Panc1 (cell line): ENCODE data around the gene FGF4. TPM values are rescaled to one million over a fixed set of nuclear protein-coding genes. Genes with fewer than 3 reads are reported as not detected.
A peak's percentile ranks its signal among the peaks of the same experiment; 100 is the strongest.

Experiments
- ATAC-seq: fragments of 200-7000 bp; cut with Tn5 transposase; 2 replicates; pipeline ENCODE4 v1.9.1; 2020; ENCODE audit warnings: mild to moderate bottlenecking, moderate library complexity
- BruUV-seq: library from RNA; stranded (reverse); fragments of 400-500 nt; replicated peaks from 2 replicates; lab custom pipeline; 2021; lab: Mats Ljungman, UMichigan
- CTCF ChIA-PET: fragments of 300-600 bp; sonication (Branson Sonifier 250); formaldehyde crosslinking; loops from one replicate; lab custom pipeline; 2022; ENCODE audit warnings: antibody characterized with exemption; lab: Charles Lee
- POLR2A ChIA-PET: fragments of 300-600 bp; sonication (Branson Sonifier 250); formaldehyde crosslinking; loops from one replicate; lab custom pipeline; 2022; ENCODE audit warnings: antibody characterized with exemption; lab: Charles Lee
- DNase-seq: peaks from one replicate; pipeline ENCODE4 v3.0.0-alpha.2; 2010; ENCODE audit warnings: low read depth, low spot score
- H3K27ac ChIP-seq: 2 replicates; pipeline ENCODE4 v1.5.1; 2011; ENCODE audit warnings: mild to moderate bottlenecking, low read length, inconsistent platforms
- H3K27me3 ChIP-seq: fragments of 200-500 bp; sonication (Bioruptor generic); 2 replicates; pipeline ENCODE4 v1.6.0; 2014; ENCODE audit warnings: low read length, inconsistent platforms; ENCODE audit not compliant: control insufficient read depth, insufficient read depth
- H3K36me3 ChIP-seq: fragments of 200-500 bp; sonication (Bioruptor generic); 2 replicates; pipeline ENCODE4 v1.5.1; 2014; ENCODE audit warnings: inconsistent platforms, mild to moderate bottlenecking, low read length, moderate library complexity; ENCODE audit not compliant: control insufficient read depth, insufficient read depth
- H3K4me1 ChIP-seq: 2 replicates; pipeline ENCODE4 v1.5.1; 2011; ENCODE audit warnings: inconsistent platforms, mild to moderate bottlenecking, low read length, moderate library complexity; ENCODE audit not compliant: control insufficient read depth, insufficient read depth
- H3K4me3 ChIP-seq, 2 experiments: 2 replicates each; pipeline ENCODE4 v1.5.1; 2011 to 2012; ENCODE audit warnings: low read depth in 2 of 2, low read length in 2 of 2, mild to moderate bottlenecking in 2 of 2, inconsistent platforms in 1 of 2, moderate library complexity in 1 of 2
- H3K9me3 ChIP-seq: fragments of 200-500 bp; sonication (Bioruptor generic); 2 replicates; pipeline ENCODE4 v1.5.1; 2014; ENCODE audit warnings: low read depth, mild to moderate bottlenecking, inconsistent platforms, low read length, moderate library complexity; ENCODE audit not compliant: control insufficient read depth, insufficient read depth
- CTCF ChIP-seq: fragments of 450-650 bp; IDR thresholded peaks from 2 replicates; pipeline ENCODE4 v1.5.1; 2017; ENCODE audit warnings: mild to moderate bottlenecking
- POLR2AphosphoS5 ChIP-seq: IDR thresholded peaks from 2 replicates; pipeline ENCODE4 v1.6.1; 2012; ENCODE audit warnings: mild to moderate bottlenecking, low read depth, low read length, moderate library complexity
- SIN3A ChIP-seq: IDR thresholded peaks from 2 replicates; pipeline ENCODE4 v1.6.1; 2012; ENCODE audit warnings: low read depth, mild to moderate bottlenecking, low read length, moderate library complexity, borderline replicate concordance; ENCODE audit not compliant: insufficient read depth
- TCF7L2 ChIP-seq: IDR thresholded peaks from 2 replicates; pipeline ENCODE4 v1.6.1; 2011; ENCODE audit warnings: mild to moderate bottlenecking, low read depth, low read length, inconsistent platforms
- in situ Hi-C: cut with HindIII; loops from 2 replicates; pipeline ENCODE4 v1.10.0; 2016; ENCODE audit warnings: low sequenced_read_pairs, low pct_unique_long_range_greater_than_20kb
- intact Hi-C: fragments of 100-400 bp; cut with micrococcal nuclease; formaldehyde crosslinking; loops from one replicate; pipeline ENCODE4 v1.10.0; 2022; ENCODE audit not compliant: unreplicated experiment
- total RNA-seq: library from RNA; stranded (reverse); gene quantifications from one replicate; pipeline ENCODE4 v1.2.1, GENCODE V29; 2021; ENCODE audit not compliant: unreplicated experiment
- TF ChIP-seq, protein P1 (sequence below), 2 experiments: IDR thresholded peaks; 2 replicates each; pipeline ENCODE4 v1.6.1; 2011 to 2012; ENCODE audit warnings: low read depth in 2 of 2, control low read depth in 1 of 2, low read length in 1 of 2, mild to moderate bottlenecking in 1 of 2, moderate library complexity in 1 of 2; ENCODE audit not compliant: insufficient read depth in 1 of 2

The FGF4 gene
- total RNA-seq, 1 experiment from 2014 or later = not detected

- no peaks in the 10 kb centered on the region for H3K36me3 ChIP-seq
- BruUV-seq = no TSS peak
- CTCF ChIA-PET = interaction anchor here (0.5 kb wide), 1 partner anchor 33 kb away, joined by 6 read pairs; no protein-coding TSS in a partner anchor
- no peak overlapping the region for H3K27ac ChIP-seq
- no peak for TF ChIP-seq POLR2AphosphoS5
- TF ChIP-seq SIN3A = no peak
- no peak for TF ChIP-seq CTCF
- no peak for TF ChIP-seq TCF7L2
- TF ChIP-seq, protein P1, sequence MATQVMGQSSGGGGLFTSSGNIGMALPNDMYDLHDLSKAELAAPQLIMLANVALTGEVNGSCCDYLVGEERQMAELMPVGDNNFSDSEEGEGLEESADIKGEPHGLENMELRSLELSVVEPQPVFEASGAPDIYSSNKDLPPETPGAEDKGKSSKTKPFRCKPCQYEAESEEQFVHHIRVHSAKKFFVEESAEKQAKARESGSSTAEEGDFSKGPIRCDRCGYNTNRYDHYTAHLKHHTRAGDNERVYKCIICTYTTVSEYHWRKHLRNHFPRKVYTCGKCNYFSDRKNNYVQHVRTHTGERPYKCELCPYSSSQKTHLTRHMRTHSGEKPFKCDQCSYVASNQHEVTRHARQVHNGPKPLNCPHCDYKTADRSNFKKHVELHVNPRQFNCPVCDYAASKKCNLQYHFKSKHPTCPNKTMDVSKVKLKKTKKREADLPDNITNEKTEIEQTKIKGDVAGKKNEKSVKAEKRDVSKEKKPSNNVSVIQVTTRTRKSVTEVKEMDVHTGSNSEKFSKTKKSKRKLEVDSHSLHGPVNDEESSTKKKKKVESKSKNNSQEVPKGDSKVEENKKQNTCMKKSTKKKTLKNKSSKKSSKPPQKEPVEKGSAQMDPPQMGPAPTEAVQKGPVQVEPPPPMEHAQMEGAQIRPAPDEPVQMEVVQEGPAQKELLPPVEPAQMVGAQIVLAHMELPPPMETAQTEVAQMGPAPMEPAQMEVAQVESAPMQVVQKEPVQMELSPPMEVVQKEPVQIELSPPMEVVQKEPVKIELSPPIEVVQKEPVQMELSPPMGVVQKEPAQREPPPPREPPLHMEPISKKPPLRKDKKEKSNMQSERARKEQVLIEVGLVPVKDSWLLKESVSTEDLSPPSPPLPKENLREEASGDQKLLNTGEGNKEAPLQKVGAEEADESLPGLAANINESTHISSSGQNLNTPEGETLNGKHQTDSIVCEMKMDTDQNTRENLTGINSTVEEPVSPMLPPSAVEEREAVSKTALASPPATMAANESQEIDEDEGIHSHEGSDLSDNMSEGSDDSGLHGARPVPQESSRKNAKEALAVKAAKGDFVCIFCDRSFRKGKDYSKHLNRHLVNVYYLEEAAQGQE (IDR thresholded peaks at IDR 0.05; ENCODE audit: insufficient read depth in 1 of 2, low read depth in 2 of 2, low read length in 1 of 2) = no peak
- H3K4me3 ChIP-seq = no peak overlapping the region
- DNase-seq = no peak
- peaks cover 5% of the 10 kb centered on the region for H3K4me1 ChIP-seq
- H3K27me3 ChIP-seq = peaks cover 20% of the 10 kb centered on the region
- ATAC-seq = 0 out of 2 replicates have a peak, but pooled peaks have one; percentile 28
- in situ Hi-C loops = no loop called here
- POLR2A ChIA-PET = interaction anchor here (0.6 kb wide), 1 partner anchor 921 kb away, joined by 7 read pairs; no protein-coding TSS in a partner anchor
- H3K9me3 ChIP-seq = no peaks in the 10 kb centered on the region
- intact Hi-C loops = no loop called here
These were observed 41.5 kb upstream of the FGF4 start for GRCh38 chr11:69816671-69817070.

GRCh38 chr11:69815973-69816372, 40.8 kb upstream of the FGF4 start:
- no peak overlapping the region for H3K27ac ChIP-seq
- TF ChIP-seq SIN3A = no peak
- no peak for TF ChIP-seq TCF7L2
- TF ChIP-seq, protein P1 (IDR thresholded peaks at IDR 0.05; ENCODE audit: insufficient read depth in 1 of 2, low read depth in 2 of 2, low read length in 1 of 2) = no peak
- no peak for TF ChIP-seq POLR2AphosphoS5
- TF ChIP-seq CTCF = no peak
- H3K9me3 ChIP-seq = no peaks in the 10 kb centered on the region
- in situ Hi-C loops (no loop called here), intact Hi-C loops (no loop called here)
- peaks cover 5% of the 10 kb centered on the region for H3K4me1 ChIP-seq
- no peak overlapping the region for H3K4me3 ChIP-seq
- DNase-seq (no peak), ATAC-seq (no peak)
- H3K27me3 ChIP-seq = peaks cover 20% of the 10 kb centered on the region
- ChIA-PET POLR2A (no interaction called here), CTCF (no interaction called here)
- no TSS peak for BruUV-seq
- no peaks in the 10 kb centered on the region for H3K36me3 ChIP-seq
